GM10266 (cell line): ENCODE measurements around the gene KCNQ1.

Experiments
- DNase-seq: peaks from one replicate; pipeline ENCODE4 v3.0.0; 2012; ENCODE audit errors: extremely low spot score
- TF ChIP-seq, protein P1 (sequence below): IDR thresholded peaks from 2 replicates; pipeline ENCODE4 v1.5.1; 2012; ENCODE audit warnings: mild to moderate bottlenecking, low read depth; ENCODE audit not compliant: control insufficient read depth, insufficient read depth; ENCODE audit errors: missing control alignments

Gene KCNQ1

DNA sequence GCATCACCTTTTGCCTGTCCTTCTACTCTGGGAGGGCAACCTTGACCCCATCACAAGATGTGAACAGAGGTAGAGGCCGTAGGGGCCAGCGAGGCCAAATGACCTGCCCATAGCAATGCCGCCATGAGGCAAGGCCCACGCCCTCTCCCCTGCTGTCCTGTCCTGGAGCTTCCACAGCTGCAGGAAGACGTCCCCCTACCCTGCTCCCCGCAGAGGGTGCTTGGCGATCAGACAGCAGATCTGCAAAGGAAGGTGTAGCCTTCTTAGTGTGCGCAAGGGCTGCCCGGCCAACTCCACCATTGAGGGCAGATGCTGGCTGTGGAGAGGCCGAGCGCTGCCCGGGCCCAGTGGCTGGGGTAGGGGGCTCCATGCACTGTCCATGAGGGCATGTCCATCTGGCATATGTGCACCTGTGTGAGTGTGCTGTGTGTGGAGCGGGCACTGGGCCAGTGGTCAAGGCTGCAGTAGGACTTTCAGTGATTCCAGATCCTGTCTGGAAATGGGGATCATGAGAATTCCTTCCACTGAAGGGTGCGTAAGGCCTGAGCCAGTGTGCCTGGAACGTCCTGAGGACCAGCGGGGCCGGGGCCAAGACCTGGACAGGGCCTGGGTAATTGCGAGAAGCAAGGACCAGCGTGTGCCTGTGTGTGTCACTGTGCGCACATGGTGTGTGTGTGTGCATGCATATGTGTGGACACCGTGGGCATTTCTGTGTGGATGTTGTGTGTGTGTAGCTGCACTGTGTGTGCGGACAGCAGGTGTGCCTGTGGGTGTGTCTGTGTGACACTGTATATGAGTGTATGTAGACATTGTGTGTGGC lies 11.5 kb upstream of the KCNQ1 start:
- TF ChIP-seq, protein P1, sequence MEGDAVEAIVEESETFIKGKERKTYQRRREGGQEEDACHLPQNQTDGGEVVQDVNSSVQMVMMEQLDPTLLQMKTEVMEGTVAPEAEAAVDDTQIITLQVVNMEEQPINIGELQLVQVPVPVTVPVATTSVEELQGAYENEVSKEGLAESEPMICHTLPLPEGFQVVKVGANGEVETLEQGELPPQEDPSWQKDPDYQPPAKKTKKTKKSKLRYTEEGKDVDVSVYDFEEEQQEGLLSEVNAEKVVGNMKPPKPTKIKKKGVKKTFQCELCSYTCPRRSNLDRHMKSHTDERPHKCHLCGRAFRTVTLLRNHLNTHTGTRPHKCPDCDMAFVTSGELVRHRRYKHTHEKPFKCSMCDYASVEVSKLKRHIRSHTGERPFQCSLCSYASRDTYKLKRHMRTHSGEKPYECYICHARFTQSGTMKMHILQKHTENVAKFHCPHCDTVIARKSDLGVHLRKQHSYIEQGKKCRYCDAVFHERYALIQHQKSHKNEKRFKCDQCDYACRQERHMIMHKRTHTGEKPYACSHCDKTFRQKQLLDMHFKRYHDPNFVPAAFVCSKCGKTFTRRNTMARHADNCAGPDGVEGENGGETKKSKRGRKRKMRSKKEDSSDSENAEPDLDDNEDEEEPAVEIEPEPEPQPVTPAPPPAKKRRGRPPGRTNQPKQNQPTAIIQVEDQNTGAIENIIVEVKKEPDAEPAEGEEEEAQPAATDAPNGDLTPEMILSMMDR: no peak
- DNase-seq: no peak

DNA sequence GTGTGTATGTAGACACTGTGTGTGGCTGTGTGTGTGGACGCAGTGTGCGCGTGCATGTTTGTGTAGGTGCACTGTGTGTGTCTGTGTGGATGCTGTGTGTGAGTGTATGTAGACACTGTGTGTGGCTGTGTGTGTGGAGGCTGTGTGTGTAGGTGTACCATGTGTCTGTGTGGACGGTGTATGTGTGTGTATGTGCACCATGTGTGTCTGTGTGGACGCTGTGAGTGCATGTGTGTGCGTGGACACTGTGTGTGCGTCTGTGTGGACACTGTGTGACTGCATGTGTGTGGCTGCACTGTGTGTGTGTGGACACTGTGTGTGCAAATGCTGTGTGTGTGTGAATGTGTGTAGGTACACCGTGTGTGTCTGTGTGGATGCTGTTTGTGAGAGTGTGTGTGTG lies 10.8 kb upstream of the KCNQ1 start:
- TF ChIP-seq, protein P1: no peak
- no peak for DNase-seq

DNA sequence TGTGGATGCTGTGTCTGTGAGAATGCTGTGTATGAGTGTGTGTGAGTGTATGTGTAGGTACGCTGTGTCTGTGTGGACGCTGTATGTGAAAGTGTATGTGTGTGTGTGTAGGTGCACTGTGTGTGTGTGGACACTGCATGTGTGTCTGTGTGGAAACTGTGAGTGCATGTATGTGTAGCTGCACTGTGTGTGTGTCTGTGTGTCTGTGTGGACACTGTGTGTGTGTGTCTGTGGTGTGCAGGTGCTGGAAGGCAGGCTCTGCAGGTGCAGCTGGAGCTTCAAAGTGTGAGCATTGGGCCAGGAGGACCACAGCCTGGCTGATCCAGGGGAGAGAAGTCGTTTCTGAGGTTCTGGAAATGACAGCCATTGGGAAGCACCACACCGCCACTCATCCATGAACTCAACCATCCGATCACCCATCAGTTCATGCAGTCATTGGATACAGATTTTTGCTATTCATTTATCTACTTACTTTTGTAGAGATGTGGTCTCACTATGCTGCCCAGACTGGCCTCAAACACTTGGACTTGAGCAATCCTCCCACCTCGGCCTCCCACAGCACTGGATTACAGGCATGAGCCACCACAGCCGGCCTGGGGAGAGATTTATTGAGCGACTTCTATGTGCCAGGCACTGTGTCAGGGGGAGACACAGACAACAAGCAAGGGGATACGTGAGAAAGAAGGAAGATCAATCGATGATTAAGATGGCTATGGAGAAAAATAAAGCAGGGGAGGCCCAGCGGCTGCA lies 10.1 kb upstream of the KCNQ1 start:
- TF ChIP-seq, protein P1: no peak
- DNase-seq: no peak

DNA sequence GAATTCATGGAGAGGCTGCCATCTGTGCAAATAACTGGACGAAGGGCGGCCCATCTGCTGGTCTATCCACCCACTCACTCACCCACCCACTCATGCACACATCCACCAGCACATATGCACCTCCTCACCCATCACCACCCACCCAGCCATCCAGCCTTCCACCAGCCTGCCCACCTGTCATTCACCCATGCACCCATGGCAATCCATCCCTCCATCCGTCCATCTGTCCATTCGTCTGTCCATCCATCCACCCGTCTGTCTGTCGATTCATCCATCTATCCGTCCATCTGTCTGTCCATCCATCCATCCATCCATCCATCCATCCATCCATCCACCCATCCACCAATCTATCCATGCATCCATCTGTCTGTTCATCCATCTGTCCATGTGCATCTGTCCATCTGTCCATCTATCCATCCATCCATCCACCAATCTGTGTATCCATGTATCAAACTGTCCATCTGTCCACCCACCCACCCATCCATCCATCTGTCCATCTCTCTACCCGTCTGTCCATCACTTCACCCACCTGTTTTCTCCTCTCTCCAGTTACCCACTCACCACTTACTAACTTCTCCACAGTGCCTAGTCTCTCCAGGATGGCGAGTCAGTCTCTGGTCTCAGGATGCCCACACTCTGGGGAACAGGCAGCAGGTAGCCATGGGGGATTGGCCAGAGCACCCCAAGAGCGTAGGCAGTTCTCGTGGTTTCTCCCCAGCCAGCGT lies 9.4 kb upstream of the KCNQ1 start:
- no peak for DNase-seq

GRCh38 chr11:2436013-2436520 lies 8.7 kb upstream of the KCNQ1 start:
- TF ChIP-seq, protein P1: no peak
- DNase-seq: no peak

More for the DNA sequence above, 9.4 kb upstream of the KCNQ1 start:
- TF ChIP-seq, protein P1: no peak

- TF ChIP-seq, protein P1: no peak
- DNase-seq: no peak
Observed at GRCh38 chr11:2436521-2437031, 8.2 kb upstream of the KCNQ1 start.

GRCh38 chr11:2437516-2437915 lies 7.3 kb upstream of the KCNQ1 start:
- no peak for DNase-seq
- TF ChIP-seq, protein P1: no peak
